ENCODE results near the gene IFT52.

IFT52 gene

DNA sequence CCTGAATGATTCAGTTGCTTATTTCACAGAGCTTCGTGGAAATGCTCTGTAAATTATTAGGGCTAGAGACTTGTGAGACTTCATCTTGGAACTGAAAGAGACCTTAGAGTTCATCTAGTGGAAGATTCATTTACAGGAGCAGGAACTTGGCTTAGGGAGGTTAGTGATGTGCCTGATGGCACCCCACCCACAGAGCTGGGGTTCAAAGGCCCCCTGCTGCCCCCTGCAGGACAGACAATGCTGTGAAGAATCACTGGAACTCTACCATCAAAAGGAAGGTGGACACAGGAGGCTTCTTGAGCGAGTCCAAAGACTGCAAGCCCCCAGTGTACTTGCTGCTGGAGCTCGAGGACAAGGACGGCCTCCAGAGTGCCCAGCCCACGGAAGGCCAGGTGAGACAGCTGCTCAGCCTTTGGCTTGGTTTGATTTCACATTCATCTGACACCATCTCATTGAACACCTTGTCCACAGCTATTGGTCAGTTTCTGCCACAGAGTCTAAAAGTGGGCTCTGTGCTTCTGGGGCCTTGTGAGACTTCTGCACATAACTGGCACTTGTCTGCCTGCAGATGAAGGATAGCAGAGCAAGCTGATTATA, 101.3 kb downstream of the IFT52 start:
- peak; percentile 42 to 69 for DNase-seq (ENCODE audit: low read depth in 1 of 2, low spot score in 1 of 2)
- in situ Hi-C loops (cut with HindIII; ENCODE audit: low pct_unique_long_range_greater_than_20kb, low sequenced_read_pairs), result no loop called here
- no peak for TF ChIP-seq JUND (IDR thresholded peaks at IDR 0.05; ENCODE audit: low read depth)

- TF ChIP-seq JUND (IDR thresholded peaks at IDR 0.05; ENCODE audit: low read depth), result no peak
- in situ Hi-C loops (cut with HindIII; ENCODE audit: low pct_unique_long_range_greater_than_20kb, low sequenced_read_pairs), result no loop called here
- DNase-seq (ENCODE audit: low read depth in 1 of 2, low spot score in 1 of 2), result no peak
Observed at GRCh38 chr20:43694763-43695162, 104.0 kb downstream of the IFT52 start.

DNA sequence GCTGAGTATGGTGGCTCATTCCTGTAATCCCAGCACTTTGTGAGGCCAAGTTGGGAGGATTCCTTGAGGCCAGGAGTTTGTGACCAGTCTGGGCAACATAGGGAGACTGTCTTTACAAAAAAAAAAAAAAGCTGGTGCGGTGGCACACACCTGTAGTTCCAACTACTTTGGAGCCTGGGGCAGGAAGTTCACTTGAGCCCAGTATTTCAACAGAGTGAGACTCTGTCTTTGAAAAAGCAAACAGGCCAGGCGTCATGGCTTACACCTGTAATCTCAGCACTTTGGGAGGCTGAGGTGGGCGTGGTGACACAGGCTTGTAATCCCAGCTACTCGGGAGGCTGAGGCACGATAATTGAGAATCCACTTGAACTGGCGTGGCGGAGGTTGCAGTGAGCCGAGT, 104.8 kb downstream of the IFT52 start:
- in situ Hi-C loops (cut with HindIII; ENCODE audit: low pct_unique_long_range_greater_than_20kb, low sequenced_read_pairs), result no loop called here
- TF ChIP-seq JUND (IDR thresholded peaks at IDR 0.05; ENCODE audit: low read depth), result no peak
- no peak for DNase-seq (ENCODE audit: low read depth in 1 of 2, low spot score in 1 of 2)
